ENCODE results near the gene HM13. TPM values are rescaled to one million over a fixed set of nuclear protein-coding genes. Genes with fewer than 3 reads are reported as not detected.
A peak's percentile ranks its signal among the peaks of the same experiment; 100 is the strongest.
"Not testable (repeated sequence)": the region's sequence is repeated elsewhere in the genome, so short reads cannot be mapped to it uniquely, and the experiment has no call there.

The HM13 gene
- total RNA-seq, 2 experiments from 2014 or later = 162 to 165 TPM

DNA sequence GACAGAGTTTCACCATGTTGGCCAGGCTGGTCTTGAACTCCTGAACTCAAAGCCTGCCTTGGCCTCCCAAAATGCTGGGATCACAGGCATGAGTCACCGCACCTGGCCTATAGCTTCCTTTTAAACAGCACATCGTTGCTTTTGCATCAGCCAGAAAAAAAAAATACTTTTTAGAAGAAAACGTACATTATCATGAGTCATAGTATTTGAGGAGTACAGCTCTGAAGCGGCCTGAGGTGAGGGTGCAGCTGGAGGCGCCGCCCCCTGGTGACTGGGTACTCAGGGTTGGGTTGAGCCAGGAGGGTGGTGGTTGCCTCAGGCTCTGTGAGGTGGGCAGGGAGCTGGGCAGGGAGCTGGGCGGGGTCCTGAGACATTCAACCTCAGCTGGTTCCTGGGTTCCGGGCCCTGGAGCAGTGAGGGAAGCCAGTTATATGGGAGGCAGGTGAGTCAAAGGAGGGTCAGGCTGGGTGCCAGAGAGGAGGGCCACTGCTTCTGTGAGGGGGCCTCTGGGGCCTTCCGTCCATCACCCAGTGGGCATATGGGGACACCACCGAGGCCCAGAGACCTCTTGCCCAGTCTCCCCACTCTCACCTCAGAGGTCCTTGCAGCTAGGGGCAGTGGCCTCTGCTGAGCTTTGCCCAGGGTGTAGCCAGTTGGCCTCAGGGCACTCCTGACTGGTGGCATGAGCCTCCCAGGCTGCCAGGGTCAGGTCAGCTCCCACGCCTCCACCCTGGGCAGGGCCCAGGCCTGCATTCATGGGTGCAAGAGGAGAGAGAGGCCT lies 79.2 kb downstream of the HM13 start:
- Mint-ChIP-seq H3K4me1 (peaks cover 5% of the 10 kb centered on the region), H3K9me3 (no peaks in the 10 kb centered on the region), H3K4me3 (no peak overlapping the region), H3K27me3 (peaks cover 9% of the 10 kb centered on the region), H3K36me3 (ENCODE audit: low read depth) (no peaks in the 10 kb centered on the region), H3K27ac (no peak overlapping the region)
- POLR2A ChIA-PET = interaction anchor here (1.3 kb wide), 1 partner anchor 20 kb away, joined by 3 read pairs; no protein-coding TSS in a partner anchor
- CTCF ChIA-PET = interaction anchor here (0.7 to 1.5 kb wide), 5 partner anchors 11 to 142 kb away, joined by 3 to 10 read pairs (median 4); partner anchors contain the start of gene ID1
- no peak for DNase-seq

DNA sequence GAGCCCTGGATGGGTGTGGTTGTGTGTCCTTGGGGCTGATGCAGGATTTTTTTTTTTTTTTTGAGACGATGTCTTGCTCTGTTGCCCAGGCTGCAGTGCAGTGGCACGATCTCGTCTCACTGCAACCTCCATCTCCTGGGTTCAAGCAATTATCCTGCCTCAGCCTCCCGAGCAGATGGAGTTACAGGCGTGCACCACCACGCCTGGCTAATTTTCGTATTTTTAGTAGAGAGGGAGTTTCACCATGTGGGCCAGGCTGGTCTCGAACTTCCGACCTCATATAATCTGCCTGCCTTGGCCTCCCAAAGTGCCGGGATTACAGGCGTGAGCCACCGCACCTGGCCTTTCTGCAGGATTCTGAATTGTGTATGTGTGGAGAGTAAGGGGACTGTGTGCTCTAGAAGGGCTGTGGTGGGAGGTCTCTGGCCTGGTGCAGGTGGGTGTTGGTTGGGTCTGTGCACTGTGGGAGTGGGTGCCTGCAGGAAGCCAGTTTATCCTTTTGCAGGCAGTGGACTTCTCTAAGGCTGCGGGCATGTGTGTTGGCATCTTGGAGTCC lies 79.8 kb downstream of the HM13 start:
- Mint-ChIP-seq H3K27ac (no peak overlapping the region), H3K4me3 (no peak overlapping the region), H3K36me3 (ENCODE audit: low read depth) (no peaks in the 10 kb centered on the region), H3K4me1 (peaks cover 4% of the 10 kb centered on the region), H3K27me3 (peaks cover 2% of the 10 kb centered on the region), H3K9me3 (no peaks in the 10 kb centered on the region)
- ChIA-PET CTCF (interaction anchor here (0.7 to 1.5 kb wide), 4 partner anchors 11 to 133 kb away, joined by 3 to 10 read pairs (median 5); partner anchors contain the start of gene ID1), POLR2A (interaction anchor here (1.3 kb wide), 1 partner anchor 21 kb away, joined by 3 read pairs; no protein-coding TSS in a partner anchor)
- DNase-seq = no peak

DNA sequence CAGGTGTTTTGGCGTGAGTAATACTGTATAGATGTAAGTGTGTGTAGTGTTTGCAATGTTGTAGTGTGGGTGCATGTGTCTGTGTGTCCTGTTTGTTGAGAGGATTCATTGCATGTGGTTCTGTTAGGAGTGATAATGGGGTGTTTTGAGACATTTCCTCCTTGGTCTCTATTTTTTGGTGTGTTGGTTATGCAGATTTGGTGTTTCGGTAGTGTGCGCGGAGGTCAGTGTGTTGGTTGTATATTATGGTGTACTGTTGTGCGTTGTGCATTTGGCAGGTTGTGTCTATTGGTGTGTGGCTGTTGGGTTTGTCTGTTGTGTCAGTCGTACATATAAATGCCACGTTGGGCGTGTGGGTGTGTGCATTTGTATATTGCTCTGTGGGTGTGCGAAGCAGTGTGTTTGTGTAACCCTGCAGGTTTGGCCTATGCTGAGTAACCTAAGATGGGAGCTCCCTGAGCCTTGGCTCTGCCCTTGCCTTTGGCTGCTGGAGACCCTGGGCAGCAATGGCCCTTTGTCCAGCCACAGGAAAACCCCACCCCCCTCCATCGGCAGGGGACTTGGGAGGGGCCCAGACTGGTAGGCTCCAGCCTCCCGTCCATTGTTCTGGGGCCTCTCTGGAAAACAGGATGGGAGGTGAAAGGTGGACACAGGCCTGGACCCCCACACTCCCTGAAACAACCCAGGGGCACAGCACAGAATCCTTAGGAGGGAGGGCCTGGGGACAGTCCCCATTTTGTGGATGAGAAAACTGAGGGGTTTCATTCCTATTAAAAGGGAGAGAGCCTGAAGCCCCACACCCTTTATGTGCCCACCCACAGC lies 80.5 kb downstream of the HM13 start:
- Mint-ChIP-seq H3K4me1 (peaks cover 4% of the 10 kb centered on the region), H3K4me3 (no peak overlapping the region), H3K36me3 (ENCODE audit: low read depth) (no peaks in the 10 kb centered on the region), H3K27me3 (no peaks in the 10 kb centered on the region), H3K27ac (no peak overlapping the region), H3K9me3 (no peaks in the 10 kb centered on the region)
- ChIA-PET CTCF (no interaction called here), POLR2A (no interaction called here)
- no peak for DNase-seq

DNA sequence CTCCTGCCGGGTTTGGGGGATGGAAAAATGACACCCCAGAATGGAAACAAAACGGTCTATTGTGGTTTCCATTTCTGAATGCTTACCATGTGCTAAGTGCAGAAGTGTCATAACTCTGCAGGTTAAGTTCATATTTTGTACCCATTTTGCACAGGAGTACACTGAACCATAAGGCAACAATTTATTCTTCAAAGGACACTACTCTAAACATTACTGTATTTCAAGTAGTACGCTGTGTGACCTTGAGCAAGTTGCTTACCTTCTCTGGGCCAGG lies 81.1 kb downstream of the HM13 start:
- Mint-ChIP-seq H3K9me3 (no peaks in the 10 kb centered on the region), H3K4me3 (no peak overlapping the region), H3K36me3 (ENCODE audit: low read depth) (no peaks in the 10 kb centered on the region), H3K4me1 (peaks cover 4% of the 10 kb centered on the region), H3K27ac (no peak overlapping the region), H3K27me3 (no peaks in the 10 kb centered on the region)
- ChIA-PET POLR2A (no interaction called here), CTCF (no interaction called here)
- no peak for DNase-seq

DNA sequence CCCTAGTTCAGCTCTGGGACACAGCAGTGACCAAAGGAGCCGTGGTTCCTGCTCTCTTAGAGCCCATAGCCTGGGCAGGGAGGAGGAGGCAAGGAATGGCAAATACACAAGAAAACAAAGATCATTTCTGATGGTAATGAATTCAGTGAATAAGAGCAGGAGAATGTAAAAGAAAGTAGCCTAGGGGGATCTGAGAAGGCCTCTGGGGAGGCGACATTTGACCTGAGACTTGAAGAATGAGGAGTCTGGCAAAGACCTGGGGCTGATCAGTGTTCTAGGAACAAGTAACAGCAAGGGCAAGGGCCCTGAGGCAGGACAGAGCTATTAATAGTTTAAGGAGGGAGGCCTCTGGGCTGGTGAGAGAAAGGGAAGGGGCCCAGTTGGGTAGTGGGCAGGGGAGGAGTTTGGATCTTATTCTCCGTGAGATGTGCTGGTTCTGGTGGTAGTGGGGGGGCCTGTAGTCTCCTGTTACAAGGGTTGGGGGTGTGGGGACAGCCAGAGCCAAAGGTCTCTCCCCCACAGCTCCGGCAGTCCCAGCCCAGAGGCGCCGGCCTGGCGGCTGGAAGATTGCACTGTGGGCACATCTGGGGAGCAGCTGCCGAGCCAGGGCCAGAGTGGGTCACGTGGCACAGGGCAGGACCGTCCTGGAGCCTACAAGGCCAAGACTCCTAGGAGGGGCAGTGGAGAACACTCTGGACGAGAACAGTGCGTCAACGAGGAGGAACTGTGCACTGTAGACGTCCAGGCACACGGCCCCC lies 81.6 kb downstream of the HM13 start:
- no peak overlapping the region for H3K4me3 Mint-ChIP-seq
- no peak for DNase-seq
- no peaks in the 10 kb centered on the region for H3K27me3 Mint-ChIP-seq
- no peak overlapping the region for H3K27ac Mint-ChIP-seq
- H3K9me3 Mint-ChIP-seq = no peaks in the 10 kb centered on the region
- CTCF ChIA-PET = no interaction called here
- POLR2A ChIA-PET = interaction anchor here (0.6 kb wide), 1 partner anchor 146 kb away, joined by 3 read pairs; no protein-coding TSS in a partner anchor
- H3K4me1 Mint-ChIP-seq = peaks cover 4% of the 10 kb centered on the region
- H3K36me3 Mint-ChIP-seq (ENCODE audit: low read depth) = no peaks in the 10 kb centered on the region

DNA sequence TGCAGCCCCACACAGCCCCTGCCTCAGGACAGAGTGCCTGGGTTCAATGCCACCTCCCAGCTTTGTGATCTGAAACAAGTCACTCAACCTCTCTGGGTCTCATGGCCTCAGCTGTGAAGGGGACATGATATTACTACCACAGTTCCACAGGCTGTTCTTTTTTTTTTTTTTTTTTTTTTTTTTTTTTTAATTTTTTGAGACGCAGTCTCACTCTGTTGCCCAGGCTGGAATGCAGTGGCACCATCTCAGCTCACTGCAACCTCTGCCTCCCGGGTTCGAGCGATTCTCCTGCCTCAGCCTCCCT lies 82.1 kb downstream of the HM13 start:
- DNase-seq; H3K36me3 Mint-ChIP-seq (ENCODE audit: low read depth); H3K4me1 Mint-ChIP-seq; H3K27ac Mint-ChIP-seq; CTCF ChIA-PET; H3K9me3 Mint-ChIP-seq; H3K4me3 Mint-ChIP-seq; H3K27me3 Mint-ChIP-seq: not testable (repeated sequence)
- POLR2A ChIA-PET = interaction anchor here (0.6 kb wide), 1 partner anchor 145 kb away, joined by 3 read pairs; no protein-coding TSS in a partner anchor

DNA sequence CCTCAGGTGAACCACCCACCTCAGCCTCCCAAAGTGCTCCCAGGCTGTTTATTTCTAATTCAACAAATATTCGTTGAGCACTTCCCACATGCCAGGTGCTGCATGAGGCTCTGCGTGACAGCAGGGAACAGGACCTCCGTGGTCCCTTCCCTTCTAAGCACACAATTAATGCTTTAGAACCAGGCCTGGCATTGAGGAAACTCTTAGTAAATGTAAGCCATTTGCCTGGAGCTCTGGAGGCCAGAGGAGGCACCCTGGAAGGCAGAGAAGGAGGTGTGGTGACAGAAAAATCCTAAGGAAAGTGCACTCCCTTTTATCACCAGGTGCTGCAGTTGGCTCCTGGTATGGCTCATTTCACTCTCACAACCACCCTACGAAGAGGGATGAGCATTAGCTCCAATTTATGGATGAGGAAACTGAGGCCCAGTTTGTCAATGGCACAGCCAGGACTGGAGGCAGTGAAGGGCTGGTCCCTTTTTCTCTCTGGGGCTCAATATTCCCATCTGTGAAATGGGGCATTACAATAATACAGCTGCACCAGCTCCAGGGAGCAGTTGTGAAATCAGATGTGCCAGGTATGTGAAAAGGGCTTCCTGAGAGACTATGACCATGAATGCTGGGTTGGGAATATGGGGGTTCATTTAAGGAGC lies 82.7 kb downstream of the HM13 start:
- no peaks in the 10 kb centered on the region for H3K36me3 Mint-ChIP-seq (ENCODE audit: low read depth)
- H3K27ac Mint-ChIP-seq = no peak overlapping the region
- H3K9me3 Mint-ChIP-seq = no peaks in the 10 kb centered on the region
- POLR2A ChIA-PET = no interaction called here
- H3K4me3 Mint-ChIP-seq = no peak overlapping the region
- H3K27me3 Mint-ChIP-seq = no peaks in the 10 kb centered on the region
- no peak for DNase-seq
- H3K4me1 Mint-ChIP-seq = peaks cover 4% of the 10 kb centered on the region
- CTCF ChIA-PET = interaction anchor here (0.6 to 1.5 kb wide), 3 partner anchors 14 to 16 kb away, joined by 3 to 4 read pairs (median 3); no protein-coding TSS in a partner anchor

DNA sequence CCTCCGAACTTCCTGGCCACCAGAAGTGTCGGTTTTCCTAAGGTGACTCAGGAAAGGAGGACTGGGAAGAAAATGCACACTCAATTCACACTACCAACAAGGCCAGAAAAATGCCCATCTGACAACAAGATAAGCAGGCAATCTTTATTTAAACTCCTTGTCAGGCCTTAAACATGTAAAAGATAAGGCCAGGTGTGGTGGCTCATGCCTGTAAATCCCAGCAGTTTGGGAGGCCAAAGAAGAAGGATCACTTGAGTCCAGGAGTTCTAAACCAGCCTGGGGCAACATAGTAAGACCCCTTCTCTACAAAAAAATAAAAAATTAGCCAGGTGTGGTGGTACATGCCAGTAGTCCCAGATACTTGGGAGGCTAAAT lies 83.2 kb downstream of the HM13 start:
- Mint-ChIP-seq H3K9me3 (no peaks in the 10 kb centered on the region), H3K4me1 (peaks cover 6% of the 10 kb centered on the region), H3K27me3 (peaks cover under 1% of the 10 kb centered on the region), H3K27ac (no peak overlapping the region), H3K36me3 (ENCODE audit: low read depth) (no peaks in the 10 kb centered on the region), H3K4me3 (no peak overlapping the region)
- POLR2A ChIA-PET = no interaction called here
- no peak for DNase-seq
- CTCF ChIA-PET = interaction anchor here (0.6 to 1.5 kb wide), 3 partner anchors 14 to 16 kb away, joined by 3 to 4 read pairs (median 3); no protein-coding TSS in a partner anchor

DNA sequence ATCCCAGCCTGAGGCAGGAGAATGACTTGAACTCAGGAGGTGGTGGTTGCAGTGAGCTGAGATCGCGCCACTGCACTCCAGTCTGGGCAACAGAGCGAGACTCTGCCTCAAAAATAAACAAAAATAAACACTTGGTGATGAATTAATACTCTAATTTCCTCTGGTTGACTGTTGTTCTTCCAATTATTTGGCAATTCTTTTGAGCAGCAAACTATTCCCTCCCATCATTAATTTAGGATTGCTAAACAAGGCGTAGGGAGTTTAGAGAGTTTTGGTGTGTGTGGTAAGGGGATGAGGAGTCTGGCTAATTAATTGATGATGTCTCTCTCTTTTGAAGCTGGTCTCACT lies 88.2 kb downstream of the HM13 start:
- POLR2A ChIA-PET = interaction anchor here (1.0 to 3.9 kb wide), 12 partner anchors 10 to 118 kb away, joined by 3 to 65 read pairs (median 5); a partner anchor contains a TSS
- peak overlapping the region; percentile 4 for H3K4me3 Mint-ChIP-seq
- no peaks in the 10 kb centered on the region for H3K36me3 Mint-ChIP-seq (ENCODE audit: low read depth)
- no peak overlapping the region for H3K27ac Mint-ChIP-seq
- no peaks in the 10 kb centered on the region for H3K9me3 Mint-ChIP-seq
- CTCF ChIA-PET = interaction anchor here (0.5 to 14.6 kb wide), 9 partner anchors 10 to 142 kb away, joined by 3 to 523 read pairs (median 7); partner anchors contain the start of gene BCL2L1
- DNase-seq = no peak
- peaks cover 35% of the 10 kb centered on the region for H3K27me3 Mint-ChIP-seq
- H3K4me1 Mint-ChIP-seq = peaks cover 33% of the 10 kb centered on the region

DNA sequence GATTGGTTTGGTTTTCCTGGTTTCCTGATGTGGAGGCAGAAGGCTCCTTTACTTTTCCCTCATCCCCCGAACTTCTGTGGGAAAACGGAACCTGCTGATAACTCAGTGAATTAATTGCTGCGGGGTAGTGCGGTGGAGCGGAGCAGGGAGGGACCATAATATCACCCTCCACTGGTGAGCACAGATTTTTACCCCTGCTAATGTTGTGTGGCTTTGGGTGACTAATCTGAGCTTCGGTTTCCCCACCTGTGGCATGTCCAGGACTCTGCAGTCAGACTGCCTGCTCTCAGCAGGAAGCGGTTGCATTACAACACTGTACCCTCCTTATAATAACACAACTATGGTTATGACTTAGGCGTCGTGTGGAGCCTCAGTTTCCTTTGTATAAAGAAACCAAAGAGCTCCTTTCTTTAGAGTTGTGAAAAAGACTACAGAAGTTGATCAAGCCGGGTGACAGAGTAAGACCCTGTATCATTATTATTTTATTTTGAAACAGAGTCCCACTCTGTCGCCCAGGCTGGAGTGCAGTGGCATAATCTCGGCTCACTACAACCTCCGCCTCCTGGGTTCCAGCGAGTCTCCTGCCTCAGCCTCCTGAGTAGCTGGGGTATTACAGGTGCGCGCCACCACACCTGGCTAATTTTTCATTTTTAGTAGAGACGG lies 88.7 kb downstream of the HM13 start:
- peaks cover 33% of the 10 kb centered on the region for H3K4me1 Mint-ChIP-seq
- H3K4me3 Mint-ChIP-seq = peak overlapping the region; percentile 4
- POLR2A ChIA-PET = interaction anchor here (0.8 to 3.9 kb wide), 14 partner anchors 9 to 121 kb away, joined by 3 to 65 read pairs (median 4); a partner anchor contains a TSS
- CTCF ChIA-PET = interaction anchor here (0.5 to 14.6 kb wide), 10 partner anchors 10 to 142 kb away, joined by 3 to 523 read pairs (median 6); partner anchors contain the start of gene BCL2L1
- peaks cover 40% of the 10 kb centered on the region for H3K27me3 Mint-ChIP-seq
- H3K27ac Mint-ChIP-seq = peak overlapping the region; percentile 4
- H3K36me3 Mint-ChIP-seq (ENCODE audit: low read depth) = no peaks in the 10 kb centered on the region
- DNase-seq = peak; percentile 77
- no peaks in the 10 kb centered on the region for H3K9me3 Mint-ChIP-seq

DNA sequence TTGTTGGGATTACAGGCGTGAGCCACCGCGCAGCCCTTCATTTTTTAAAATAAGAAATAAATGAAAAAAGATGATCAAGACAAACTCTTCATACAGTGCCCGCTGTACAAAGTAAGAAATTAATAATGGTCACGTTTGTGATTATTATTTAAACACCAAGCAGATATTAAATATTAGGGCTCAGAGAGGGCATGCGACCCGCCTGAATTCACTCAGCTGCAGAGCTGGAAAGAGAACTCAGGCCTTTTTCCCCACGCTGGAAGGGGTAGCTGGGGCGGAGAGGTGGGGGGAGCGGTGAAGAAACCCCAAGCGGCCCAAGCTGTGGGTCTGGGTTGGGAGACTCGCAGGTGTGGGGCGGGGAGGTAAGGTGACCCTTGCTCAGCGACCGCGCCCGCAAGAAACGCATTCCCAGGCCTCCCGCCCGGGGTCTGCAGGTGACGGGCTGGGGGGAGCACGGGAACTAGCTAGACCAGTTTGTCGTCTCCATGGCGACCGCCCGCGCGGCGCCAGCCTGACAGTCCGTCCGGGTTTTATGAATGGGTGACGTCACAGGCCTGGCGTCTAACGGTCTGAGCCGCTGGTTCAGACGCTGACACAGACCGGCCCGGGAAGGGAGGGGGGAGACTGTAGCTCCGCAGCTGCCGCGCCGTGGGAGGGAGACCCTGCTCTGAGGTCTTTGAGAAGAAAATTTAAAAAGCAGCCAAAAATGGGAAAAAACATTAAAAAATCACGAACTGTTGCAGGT lies 89.8 kb downstream of the HM13 start:
- Mint-ChIP-seq H3K4me3 (peak overlapping the region; percentile 88), H3K9me3 (no peaks in the 10 kb centered on the region), H3K27me3 (peaks cover 48% of the 10 kb centered on the region)

More for the DNA sequence above, 89.8 kb downstream of the HM13 start:
- POLR2A ChIA-PET = interaction anchor here (0.8 to 3.9 kb wide), 10 partner anchors 8 to 120 kb away, joined by 3 to 65 read pairs (median 8); no protein-coding TSS in a partner anchor
- Mint-ChIP-seq H3K4me1 (peaks cover 33% of the 10 kb centered on the region), H3K36me3 (ENCODE audit: low read depth) (no peaks in the 10 kb centered on the region), H3K27ac (peak overlapping the region; percentile 29)
- CTCF ChIA-PET = interaction anchor here (1.1 to 14.6 kb wide), 10 partner anchors 9 to 62 kb away, joined by 3 to 523 read pairs (median 7); a partner anchor contains a TSS
- DNase-seq = peak; percentile 81
